Lung (tissue), 12 donors: Measurements from ENCODE around the gene ZDHHC16. TPM values are rescaled to one million over a fixed set of nuclear protein-coding genes. Genes with fewer than 3 reads are reported as not detected.

Source experiments
- ATAC-seq: fragments of 200-7000 bp; cut with Tn5 transposase; one replicate; pipeline ENCODE4 v1.9.1; 2020; ENCODE audit warnings: moderate number of reproducible peaks; ENCODE audit not compliant: insufficient read depth, low FRiP score
- DNase-seq, 3 donors: peaks; one replicate each; pipeline ENCODE4 v3.0.0-alpha.2; 2013 to 2017
- H3K27ac ChIP-seq, 2 donors: one replicate each; pipeline ENCODE4 v1.5.1; 2013; ENCODE audit warnings: mild to moderate bottlenecking in 2 of 2, moderate library complexity in 2 of 2, control low read depth in 1 of 2, inconsistent platforms in 1 of 2, low read depth in 1 of 2, low read length in 1 of 2
- H3K27me3 ChIP-seq, 3 donors: one replicate each; pipeline ENCODE4 v1.5.1; 2013; ENCODE audit warnings: low read length in 2 of 3; ENCODE audit not compliant: control insufficient read depth in 3 of 3, insufficient read depth in 3 of 3
- H3K36me3 ChIP-seq, 4 donors: one replicate each; pipeline ENCODE4 v1.5.1; 2013; ENCODE audit warnings: low read length in 4 of 4, mild to moderate bottlenecking in 1 of 4, moderate library complexity in 1 of 4; ENCODE audit not compliant: control insufficient read depth in 4 of 4, insufficient read depth in 4 of 4
- H3K4me1 ChIP-seq, 5 donors: one replicate each; pipeline ENCODE4 v1.5.1; 2013; ENCODE audit warnings: low read length in 5 of 5, mild to moderate bottlenecking in 2 of 5, moderate library complexity in 1 of 5; ENCODE audit not compliant: control insufficient read depth in 5 of 5, insufficient read depth in 5 of 5
- H3K4me3 ChIP-seq: one replicate; pipeline ENCODE4 v1.5.1; 2013; ENCODE audit warnings: mild to moderate bottlenecking, control low read depth, moderate library complexity
- H3K9ac ChIP-seq, 2 donors: one replicate each; pipeline ENCODE4 v1.5.1; 2013; ENCODE audit warnings: low read length in 2 of 2, control low read depth in 1 of 2; ENCODE audit not compliant: insufficient read depth in 1 of 2
- H3K9me3 ChIP-seq, 4 donors: one replicate each; pipeline ENCODE4 v1.5.1; 2013; ENCODE audit warnings: low read length in 3 of 4, mild to moderate bottlenecking in 1 of 4, moderate library complexity in 1 of 4; ENCODE audit not compliant: control insufficient read depth in 4 of 4, insufficient read depth in 3 of 4
- WGBS, 2 donors: extraction: QIAGEN DNeasy Blood & Tissue Kit; methylation state at CpG; one replicate each; pipeline ENCODE4 v1.1.7; 2013; 5-methylcytosine and 5-hydroxymethylcytosine counted together
- polyA plus RNA-seq, 2 donors: library from polyadenylated mRNA; stranded (reverse); fragments of 200-250 nt; gene quantifications; one replicate each; pipeline ENCODE4 v1.2.1, GENCODE V29; 2013
- total RNA-seq, 2 donors: library from RNA; depleted of rRNA in 1 of 2; stranded (reverse); fragments of >200 nt in 1 of 2; gene quantifications; one replicate each; pipeline ENCODE4 v1.2.1, GENCODE V29; 2014 to 2021
- TF ChIP-seq, protein P1 (sequence below): IDR thresholded peaks from 2 replicates; pipeline ENCODE4 v1.5.1; 2012; ENCODE audit warnings: mild to moderate bottlenecking; ENCODE audit errors: control extremely low read depth, extremely low read depth
- donor health status: control.
- donor health status: control.
- donor health status: Bipolar disorder and iron deficiency.
- donor health status: healthy.
- donor health status: DM: yes; HTN: yes; CAD: no.

Gene ZDHHC16
- total and polyA plus RNA-seq, 4 donors: 35.5 to 63.3 (median 49.0) TPM

DNA sequence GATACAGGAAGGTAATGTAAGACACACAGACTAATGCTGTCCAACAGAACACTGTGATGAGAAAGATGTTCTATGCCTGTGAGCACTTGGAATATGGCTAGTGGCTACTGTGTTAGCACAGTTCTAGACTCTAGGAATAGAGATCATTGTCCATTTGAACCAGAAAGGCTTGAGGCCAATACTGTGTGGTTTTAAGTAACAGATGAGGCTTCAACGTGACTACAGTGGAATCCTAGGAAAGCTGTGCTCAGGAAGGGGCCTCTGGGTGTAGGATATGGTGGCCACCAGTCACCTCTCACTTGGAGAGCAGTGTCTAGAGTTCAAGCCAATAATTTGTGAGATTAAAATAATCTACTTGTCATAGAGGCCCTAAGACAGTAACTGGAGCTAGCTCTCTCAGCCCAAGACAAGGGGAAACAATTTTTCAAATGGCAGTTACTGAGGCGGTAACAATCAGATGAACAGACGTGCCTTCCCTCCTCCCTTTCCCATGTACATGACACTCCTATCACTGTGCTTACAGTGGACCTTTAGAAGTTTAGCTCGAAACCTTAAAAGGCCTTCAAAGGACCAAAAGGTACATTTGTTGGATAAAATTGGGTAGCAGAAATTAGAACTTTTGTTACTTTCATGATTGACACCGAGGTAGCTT, 10.2 kb downstream of the ZDHHC16 start:
- ATAC-seq (no peak), DNase-seq (no peak)
- H3K27ac ChIP-seq: no peak overlapping the region
- H3K9ac ChIP-seq: no peak overlapping the region
- 68 to 81% methylated on average over 5 of the region's 5 CpGs for WGBS, 2 donors
- H3K27me3 ChIP-seq: no peaks in the 10 kb centered on the region
- peaks cover 0 to 3% (median 0%) of the 10 kb centered on the region in 5 donors for H3K4me1 ChIP-seq
- H3K36me3 ChIP-seq: peaks cover 32 to 72% (median 57%) of the 10 kb centered on the region in 4 donors
- no peaks in the 10 kb centered on the region for H3K9me3 ChIP-seq
- H3K4me3 ChIP-seq: no peak overlapping the region
- TF ChIP-seq, protein P1, sequence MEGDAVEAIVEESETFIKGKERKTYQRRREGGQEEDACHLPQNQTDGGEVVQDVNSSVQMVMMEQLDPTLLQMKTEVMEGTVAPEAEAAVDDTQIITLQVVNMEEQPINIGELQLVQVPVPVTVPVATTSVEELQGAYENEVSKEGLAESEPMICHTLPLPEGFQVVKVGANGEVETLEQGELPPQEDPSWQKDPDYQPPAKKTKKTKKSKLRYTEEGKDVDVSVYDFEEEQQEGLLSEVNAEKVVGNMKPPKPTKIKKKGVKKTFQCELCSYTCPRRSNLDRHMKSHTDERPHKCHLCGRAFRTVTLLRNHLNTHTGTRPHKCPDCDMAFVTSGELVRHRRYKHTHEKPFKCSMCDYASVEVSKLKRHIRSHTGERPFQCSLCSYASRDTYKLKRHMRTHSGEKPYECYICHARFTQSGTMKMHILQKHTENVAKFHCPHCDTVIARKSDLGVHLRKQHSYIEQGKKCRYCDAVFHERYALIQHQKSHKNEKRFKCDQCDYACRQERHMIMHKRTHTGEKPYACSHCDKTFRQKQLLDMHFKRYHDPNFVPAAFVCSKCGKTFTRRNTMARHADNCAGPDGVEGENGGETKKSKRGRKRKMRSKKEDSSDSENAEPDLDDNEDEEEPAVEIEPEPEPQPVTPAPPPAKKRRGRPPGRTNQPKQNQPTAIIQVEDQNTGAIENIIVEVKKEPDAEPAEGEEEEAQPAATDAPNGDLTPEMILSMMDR: no peak

DNA sequence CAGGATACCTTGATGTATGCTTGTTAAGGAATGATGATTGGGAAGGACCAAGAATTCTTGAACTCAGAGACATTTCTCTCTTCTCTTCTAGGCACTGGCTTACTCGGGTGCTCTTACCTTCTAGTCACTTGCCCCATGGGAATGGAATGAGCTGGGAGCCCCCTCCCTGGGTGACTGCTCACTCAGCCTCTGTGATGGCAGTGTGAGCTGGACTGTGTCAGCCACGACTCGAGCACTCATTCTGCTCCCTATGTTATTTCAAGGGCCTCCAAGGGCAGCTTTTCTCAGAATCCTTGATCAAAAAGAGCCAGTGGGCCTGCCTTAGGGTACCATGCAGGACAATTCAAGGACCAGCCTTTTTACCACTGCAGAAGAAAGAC, 10.7 kb downstream of the ZDHHC16 start:
- H3K4me3 ChIP-seq: no peak overlapping the region
- peaks cover 0 to 2% (median 0%) of the 10 kb centered on the region in 5 donors for H3K4me1 ChIP-seq
- no peak overlapping the region for H3K9ac ChIP-seq
- no peak for ATAC-seq
- H3K27ac ChIP-seq: no peak overlapping the region
- no peaks in the 10 kb centered on the region for H3K9me3 ChIP-seq
- no peak for DNase-seq
- TF ChIP-seq, protein P1: no peak
- WGBS, 2 donors: 72 to 93% methylated on average over 3 of the region's 3 CpGs
- peaks cover 37 to 72% (median 60%) of the 10 kb centered on the region in 4 donors for H3K36me3 ChIP-seq
- no peaks in the 10 kb centered on the region for H3K27me3 ChIP-seq

DNA sequence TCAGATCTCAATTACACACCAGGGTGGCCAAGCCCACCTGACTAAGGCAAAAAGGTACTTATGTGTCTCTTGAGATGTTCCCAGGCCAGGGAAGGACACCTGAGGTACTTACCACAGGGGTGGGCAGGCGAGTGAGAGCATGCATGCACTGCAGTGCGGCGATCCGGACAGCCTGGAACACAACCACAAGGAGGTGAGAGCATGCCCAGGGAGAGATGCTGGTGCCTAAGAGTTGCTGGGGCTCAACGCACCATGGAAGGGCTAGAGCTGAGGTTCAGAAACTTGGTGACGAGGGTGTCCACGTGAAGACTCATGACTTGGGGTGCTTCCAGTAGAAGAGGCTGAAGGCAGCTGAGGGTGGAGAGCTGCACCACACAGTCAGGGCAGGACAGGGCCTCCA, 13.1 kb downstream of the ZDHHC16 start:
- Histone ChIP-seq H3K27me3 (no peaks in the 10 kb centered on the region), H3K9ac (no peak overlapping the region), H3K4me3 (no peak overlapping the region), H3K27ac (no peak overlapping the region), H3K9me3 (no peaks in the 10 kb centered on the region), H3K4me1 (no peaks in the 10 kb centered on the region), H3K36me3 (peaks cover 43 to 74% (median 68%) of the 10 kb centered on the region in 4 donors)
- TF ChIP-seq, protein P1: no peak
- WGBS, 2 donors: 93 to 98% methylated on average over 7 of the region's 7 CpGs
- DNase-seq (no peak), ATAC-seq (no peak)

DNA sequence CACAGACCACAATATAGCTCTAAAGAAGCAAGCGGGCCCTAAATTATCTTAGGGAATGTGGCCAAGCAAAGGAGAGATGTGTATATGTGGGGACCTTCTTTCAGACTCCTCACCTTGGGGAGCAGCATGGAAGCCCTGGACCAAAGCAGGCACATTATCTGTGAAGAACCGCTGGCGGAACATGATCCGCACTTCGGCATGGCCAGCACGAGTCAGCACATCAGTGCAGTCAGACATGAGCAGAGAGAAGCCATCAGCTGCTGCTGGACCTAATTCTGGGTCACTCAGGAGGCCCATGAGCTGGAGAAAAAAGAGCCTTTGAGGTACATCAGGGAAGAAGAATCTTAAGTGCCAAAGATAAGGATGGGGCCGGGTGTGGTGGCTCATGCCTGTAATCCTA, 14.0 kb downstream of the ZDHHC16 start:
- H3K27ac ChIP-seq: no peak overlapping the region
- no peak overlapping the region for H3K4me3 ChIP-seq
- TF ChIP-seq, protein P1: no peak
- H3K27me3 ChIP-seq: no peaks in the 10 kb centered on the region
- 84 to 86% methylated on average over 7 of the region's 7 CpGs for WGBS, 2 donors
- no peaks in the 10 kb centered on the region for H3K4me1 ChIP-seq
- no peak overlapping the region for H3K9ac ChIP-seq
- H3K9me3 ChIP-seq: no peaks in the 10 kb centered on the region
- DNase-seq: no peak
- H3K36me3 ChIP-seq: peaks cover 43 to 79% (median 69%) of the 10 kb centered on the region in 4 donors
- no peak for ATAC-seq
